GM19023 (cell line): ENCODE measurements around the gene RBP5.

Experiments used
- ATAC-seq: cut with Tn5 transposase; IDR thresholded peaks from one replicate; pipeline ENCODE4 v1.9.1; 2021; ENCODE audit warnings: mild to moderate bottlenecking, moderate library complexity; ENCODE audit not compliant: unreplicated experiment

Gene RBP5, protein sequence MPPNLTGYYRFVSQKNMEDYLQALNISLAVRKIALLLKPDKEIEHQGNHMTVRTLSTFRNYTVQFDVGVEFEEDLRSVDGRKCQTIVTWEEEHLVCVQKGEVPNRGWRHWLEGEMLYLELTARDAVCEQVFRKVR

DNA sequence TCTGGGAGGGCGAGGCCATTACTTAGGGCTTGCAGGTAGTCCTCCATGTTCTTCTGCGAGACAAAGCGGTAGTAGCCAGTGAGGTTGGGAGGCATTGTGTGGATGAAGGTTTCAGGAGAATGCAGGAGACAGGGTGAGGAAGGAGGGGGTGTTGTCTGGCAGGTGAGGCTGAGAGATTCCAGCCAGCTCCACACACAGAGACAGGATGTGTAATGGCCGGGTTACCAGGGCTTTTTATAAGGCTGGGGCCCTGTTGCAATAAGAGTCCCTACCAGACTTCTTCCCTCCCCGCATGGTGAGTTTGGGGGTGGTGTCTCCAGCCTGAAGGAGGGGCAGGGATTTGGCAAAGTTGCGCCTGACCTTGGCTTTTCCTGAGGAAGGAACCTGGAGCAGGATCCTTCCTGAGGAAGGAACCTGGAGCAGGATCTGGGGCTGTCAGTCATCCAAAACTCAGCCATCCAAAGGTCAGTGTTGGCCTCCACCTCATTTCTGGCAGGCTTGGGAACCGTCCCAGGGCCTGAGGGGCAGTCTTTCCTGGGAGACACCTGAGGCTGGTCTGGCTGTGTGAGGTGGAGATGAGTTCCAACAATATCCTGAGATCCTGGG is at the start of gene RBP5:
Gene RBP5 (minus strand): TSS at position 209 of the 606 bp plus-strand sequence. CDS start 114 bp downstream, at position 95.
- no peak for ATAC-seq

DNA sequence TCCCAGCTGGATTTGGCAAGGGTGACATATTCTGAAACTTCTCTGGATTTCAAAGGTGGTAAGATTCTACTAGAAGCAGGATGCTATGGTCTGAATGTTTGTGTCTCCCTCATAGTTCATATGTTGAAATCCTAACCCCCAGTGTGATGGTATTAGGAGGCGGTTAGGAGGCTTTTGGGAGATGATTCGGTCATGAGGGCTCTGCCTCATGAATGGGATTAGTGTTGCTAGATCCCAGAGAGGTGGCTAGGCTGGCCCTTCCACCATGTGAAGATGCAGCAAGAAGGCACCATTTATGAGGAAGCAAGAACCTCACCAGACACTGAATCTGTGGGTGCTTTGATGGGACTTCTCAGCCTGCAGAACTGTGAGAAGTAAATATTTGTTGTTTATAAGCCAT is 49.8 kb upstream of the RBP5 start:
- no peak for ATAC-seq

DNA sequence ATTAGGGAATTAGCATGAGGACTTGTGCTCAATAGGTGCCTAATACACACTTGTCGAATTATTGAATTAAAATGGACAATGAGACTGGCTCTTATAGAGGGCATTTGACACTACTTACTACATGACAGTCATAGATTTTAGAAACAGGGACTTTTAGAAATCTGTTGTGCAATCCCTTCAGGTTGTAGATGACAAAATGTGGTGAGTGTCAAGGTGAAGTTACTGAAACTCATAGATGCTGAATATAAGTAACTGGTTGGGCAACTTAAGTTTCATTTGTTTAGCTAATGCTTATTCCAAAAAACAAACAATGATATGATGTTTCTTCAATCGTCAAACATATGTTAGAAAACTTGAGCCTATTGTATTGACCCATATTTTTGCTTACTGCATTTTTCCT is 47.9 kb upstream of the RBP5 start:
- no peak for ATAC-seq

DNA sequence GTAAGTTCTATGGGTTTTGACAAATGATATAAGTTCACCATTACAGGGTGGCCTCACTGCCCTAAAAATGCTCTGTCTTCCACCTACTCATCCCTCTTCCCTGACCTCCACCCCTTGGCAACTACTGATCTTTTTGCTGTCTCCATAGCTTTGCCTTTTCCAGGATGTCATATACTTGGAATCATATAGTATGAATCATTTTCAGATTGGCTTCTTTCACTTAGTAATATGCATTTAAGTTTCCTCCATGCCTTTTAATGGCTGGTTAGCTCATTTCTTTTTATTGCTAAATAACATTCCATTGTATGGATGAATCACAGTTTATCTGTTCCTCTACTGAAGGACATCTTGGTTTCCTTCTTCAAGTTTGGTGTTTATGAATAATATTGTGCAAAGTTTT is 46.8 kb upstream of the RBP5 start:
- no peak for ATAC-seq

DNA sequence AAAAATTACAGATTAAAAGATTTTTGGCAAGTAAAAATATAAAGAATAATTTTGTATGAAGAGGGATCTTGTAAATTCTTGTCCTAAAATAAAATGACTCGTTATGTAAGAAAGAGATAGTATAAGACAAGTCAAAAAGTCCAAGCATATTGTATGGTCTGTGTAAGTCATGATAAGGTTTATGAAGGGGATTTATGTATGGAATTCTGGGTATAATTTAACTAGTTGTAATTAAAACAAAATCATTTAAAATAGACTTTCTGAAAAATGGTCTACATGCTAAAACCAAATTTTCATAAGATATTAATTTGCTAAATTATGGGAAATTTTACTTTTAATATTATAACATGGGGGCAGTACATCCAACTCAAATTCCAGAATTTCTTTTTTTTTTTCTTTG is 43.2 kb upstream of the RBP5 start:
- ATAC-seq = no peak

DNA sequence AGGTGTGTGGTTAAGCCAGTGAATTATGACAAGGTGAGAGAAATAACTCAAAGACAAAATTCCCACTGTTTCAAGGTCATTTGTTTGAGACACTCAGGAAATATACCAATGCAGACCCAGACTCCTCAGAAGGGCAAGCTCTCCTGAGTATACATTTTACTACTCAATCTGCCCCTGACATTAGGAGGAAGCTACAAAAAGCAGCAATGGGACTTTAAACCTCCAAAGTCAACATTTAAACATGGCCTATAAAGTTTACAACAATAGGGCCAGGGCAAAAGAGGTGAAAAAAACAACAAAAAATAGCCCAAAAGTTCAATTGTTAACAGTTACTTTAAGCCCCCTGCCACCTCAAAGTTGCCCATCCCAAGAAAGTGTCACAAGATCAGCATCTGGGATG is 41.3 kb upstream of the RBP5 start:
- no peak for ATAC-seq

DNA sequence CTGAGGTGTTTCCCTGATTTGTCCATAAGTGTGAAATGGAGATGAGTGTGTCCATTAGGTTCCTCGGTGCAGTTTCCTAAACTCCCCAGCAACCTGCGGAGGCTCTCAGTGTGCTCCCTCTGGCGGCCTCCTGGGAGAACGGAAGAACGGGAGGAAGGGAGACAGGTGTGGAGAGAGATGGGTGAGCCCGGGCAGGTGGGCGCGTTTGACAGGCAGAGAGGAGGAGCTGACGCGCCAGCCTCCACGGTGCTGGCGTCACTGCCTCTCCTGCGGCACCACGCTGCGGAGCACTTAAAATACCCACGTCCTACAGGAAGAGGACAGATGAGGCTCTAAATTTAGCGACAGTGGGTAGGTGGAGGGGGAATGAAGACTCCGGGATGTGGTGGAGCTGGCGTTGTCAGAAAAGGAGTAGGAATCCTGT is 34.0 kb upstream of the RBP5 start:
- no peak for ATAC-seq

DNA sequence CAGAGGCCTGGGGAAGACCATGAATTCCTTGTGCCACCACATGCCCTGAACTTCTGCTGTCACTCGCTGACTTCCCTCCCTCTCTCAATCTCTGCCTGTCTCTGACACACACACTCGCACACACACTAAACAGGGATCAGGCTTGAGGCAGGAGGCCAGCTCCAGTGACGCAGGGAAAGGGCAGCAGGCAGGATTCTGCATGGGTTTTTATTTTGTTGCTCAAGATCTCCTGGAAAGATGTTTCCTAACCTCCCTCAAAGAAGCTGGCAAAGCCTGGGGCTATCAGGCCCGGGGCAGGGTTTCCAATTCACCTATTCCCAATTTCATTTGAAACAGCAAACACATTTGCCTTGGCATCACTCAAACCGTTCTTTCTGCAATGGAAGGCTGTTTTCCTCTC is 33.1 kb upstream of the RBP5 start:
- no peak for ATAC-seq

GRCh38 chr12:7161327-7161726 is 32.6 kb upstream of the RBP5 start:
- no peak for ATAC-seq

DNA sequence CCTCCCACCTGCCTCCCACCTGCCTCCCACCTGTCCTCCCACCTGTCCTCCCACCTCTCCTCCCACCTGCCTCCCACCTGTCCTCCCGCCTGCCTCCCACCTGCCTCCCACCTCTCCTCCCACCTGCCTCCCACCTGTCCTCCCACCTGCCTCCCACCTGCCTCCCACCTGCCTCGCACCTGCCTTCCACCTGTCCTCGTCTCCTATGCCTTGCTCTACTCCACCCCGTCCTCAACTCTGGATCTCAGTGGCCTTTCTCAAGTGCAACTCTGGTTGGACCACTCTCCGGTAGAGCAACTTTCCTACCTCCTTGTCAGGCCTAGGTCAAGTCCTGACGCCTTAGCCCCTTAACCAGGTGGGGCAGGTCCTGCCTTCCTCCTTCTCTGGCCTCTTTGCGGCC is 31.5 kb upstream of the RBP5 start:
- no peak for ATAC-seq

DNA sequence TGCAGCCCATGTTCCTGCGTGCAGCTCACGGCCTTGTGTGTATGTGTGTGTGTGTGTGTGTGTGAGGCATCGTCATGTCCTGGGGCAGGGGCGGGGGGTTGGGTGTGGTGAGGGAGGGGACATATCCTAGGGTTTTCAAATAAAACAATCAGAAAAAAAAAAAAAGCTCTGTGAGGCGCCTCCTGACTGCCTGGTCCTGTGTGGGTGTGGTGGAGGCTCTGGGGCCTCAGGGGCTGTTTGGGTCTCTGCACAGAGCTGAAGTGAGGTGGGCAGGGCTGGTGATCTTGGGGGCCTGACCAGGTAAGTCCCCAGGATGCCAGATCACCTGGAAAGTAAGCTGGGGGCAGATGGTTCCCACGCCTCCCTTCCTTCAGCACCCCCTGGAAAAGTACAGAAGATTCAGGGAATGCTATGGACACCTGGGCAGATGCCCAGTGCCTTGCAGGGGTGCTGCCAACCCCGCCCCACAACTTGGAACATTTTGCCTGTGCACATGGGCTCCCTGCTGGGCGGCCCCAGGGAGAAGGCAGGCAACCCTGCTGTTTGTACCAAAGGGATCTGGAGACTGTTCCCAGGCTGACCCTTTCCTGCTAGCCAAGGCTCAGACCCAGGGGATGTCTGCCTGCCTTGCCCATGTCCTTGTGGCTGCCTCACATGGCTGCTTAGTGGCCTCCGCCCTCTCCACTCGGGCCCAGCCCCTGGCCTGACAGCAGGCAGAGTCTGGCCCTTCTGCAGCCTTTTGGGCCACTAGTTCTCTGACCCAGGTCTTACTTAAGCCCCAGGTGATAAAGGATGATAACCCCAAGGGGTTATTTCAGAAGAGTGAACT is 30.3 kb upstream of the RBP5 start:
- no peak for ATAC-seq

DNA sequence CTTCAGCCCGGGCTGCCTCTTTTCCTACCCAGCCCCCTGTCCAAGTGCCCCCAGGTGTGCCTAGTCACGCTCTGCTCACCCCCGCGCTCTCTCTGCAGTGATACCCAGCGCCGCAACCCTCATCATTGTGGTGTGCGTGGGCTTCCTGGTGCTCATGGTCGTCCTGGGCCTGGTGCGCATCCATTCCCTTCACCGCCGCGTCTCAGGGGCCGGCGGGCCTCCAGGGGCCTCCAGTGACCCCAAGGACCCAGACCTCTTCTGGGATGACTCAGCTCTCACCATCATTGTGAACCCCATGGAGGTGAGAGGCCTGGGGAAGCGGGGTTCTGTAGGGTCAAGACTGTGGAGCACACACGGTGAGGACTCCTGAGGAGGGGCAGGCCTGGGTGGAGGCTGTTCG is 28.7 kb upstream of the RBP5 start:
- no peak for ATAC-seq

DNA sequence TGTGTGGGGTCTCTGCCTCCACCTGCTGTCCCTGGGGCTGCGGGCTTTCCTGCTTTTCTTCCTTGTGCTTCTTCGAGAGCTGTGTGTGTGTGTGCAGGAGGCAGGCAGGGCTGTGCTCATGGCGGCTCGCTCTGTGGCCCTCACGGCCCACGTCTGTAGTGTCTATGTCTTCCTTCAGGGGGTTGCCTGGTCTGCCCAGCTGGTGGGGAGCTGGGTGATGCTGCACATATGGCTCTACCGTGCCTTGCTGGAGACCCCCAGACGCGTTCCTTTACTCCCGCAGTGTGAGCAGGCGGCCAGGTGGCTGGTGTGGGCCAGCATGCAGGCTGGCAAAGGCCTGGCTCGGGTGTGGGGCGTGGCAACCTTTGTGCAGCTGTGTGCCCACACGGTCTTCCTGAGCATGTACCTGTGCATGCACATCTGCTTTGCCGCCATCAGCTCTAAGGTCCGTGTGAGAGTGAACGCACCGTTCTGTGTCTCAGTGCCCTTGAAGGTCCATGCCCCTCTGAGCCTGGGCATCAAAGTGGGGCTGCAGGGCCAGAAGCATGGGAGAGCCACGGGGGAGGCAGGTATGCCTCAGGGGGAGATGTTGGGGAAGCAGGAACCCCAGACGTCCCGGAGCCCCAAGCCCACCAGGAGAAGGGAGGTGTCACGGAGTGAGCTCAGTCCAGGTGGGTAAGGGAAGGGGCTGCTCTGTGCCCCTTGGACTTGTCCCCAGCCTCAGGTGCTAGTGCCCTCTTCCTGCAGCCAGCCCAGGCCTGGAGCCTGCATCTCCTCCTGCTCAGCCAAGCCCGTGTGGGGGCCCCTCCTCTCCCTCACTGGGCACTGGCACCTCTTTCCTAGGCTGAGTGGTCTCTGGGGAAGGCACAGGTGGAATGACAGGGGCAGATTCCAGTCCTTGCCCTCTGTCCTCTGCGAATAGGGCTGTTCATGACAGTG is 27.8 kb upstream of the RBP5 start:
- no peak for ATAC-seq

DNA sequence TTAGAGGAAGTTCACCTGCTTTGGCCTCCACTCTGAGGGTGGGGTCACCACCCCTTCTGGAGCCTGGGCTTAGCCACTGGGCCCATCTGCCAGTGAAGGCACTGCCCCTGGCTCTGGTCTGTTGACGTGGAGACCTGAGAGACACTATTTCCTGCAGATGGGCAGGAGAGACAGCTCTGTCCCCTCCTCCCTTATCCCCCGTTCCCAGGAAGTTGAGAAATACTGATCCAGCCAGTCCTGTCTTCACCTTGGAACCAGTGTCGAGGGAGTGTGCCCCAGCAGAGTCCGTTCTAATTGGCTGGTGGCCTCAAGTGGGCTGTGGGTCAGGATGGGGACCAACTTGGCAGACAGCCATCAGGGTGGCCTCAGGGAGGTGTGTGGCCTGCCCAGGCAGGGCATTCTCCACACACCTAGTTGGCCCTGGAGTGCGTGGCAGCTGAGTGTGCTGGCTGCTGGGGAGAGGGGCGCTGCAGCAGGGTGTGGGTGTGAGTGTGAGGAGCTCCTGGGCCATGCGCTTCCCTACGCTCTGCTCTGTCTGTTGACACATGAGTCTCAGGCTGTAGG is 26.9 kb upstream of the RBP5 start:
- ATAC-seq = no peak

DNA sequence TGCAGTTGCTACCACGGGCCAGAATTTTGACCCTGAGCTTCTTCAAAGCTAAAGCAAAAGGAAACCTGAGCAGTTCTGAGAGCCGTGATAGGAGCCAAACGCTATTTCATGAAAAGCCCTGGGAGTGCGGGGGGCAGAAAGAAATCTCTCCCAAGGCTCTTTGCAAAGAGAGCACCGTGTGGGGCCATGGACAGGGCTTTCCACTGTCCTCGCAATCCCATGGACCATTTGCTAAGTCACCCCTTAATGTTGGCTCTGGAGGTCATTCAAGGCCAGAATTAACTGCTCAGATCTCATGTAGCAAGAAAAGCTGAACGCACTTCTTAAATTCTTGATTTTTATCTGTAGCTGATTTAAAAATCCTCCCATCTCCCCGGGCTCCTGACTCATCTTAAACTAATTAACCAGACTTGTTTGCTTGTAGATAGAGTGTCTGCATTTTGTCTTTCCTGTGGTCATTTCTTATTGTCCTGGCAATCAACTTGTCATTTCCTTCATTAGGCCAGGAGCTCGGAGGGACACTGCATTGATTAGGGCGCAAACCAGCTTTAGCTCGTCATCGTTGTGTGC is 26.3 kb upstream of the RBP5 start:
- ATAC-seq = no peak

GRCh38 chr12:7154042-7154441 is 25.4 kb upstream of the RBP5 start:
- no peak for ATAC-seq

GRCh38 chr12:7152818-7153217 is 24.1 kb upstream of the RBP5 start:
- ATAC-seq = no peak

DNA sequence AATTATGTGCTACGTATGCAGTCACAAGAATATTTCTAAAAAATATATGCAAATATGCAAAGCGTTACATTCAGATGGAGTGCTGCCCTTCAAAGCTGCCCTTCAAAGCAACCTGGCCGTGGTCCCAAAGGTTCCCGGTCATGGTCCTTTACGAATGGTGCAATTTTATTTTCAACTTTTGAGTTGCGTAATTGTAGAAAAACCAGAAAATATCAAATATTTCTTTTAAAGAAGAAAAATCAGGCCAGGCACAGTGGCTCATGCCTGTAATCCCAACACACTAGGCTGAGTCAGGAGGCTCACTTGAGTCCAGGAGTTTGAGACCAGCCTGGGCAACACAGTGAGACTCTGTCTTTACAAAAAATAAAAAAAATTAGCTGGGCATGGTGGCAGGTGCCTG is 22.8 kb upstream of the RBP5 start:
- ATAC-seq = no peak

DNA sequence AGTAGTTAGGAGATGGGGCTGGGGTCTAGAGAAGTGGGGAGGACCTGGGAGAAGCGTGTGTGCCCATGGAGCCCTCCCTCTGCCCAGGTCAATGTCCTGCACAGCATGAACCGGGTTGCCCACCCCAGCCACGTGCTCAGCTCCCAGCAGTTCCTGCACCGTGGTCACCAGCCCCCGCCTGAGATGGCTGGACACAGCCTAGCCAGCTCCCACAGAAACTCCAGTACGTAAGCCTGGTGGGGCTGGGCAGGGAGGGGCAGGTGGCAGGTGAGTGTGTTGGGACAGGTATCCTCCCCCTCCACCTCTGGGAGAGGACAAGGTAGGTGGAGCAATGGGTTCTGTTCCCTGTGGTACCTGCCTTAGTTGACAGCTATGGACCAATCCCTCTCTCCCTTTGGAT is 22.2 kb upstream of the RBP5 start:
- no peak for ATAC-seq

- ATAC-seq = no peak
These were observed 21.7 kb upstream of the RBP5 start for GRCh38 chr12:7150356-7150755.

GRCh38 chr12:7146906-7147305 is 18.2 kb upstream of the RBP5 start:
- no peak for ATAC-seq
